Gastroesophageal sphincter (tissue), 4 donors: ENCODE data around the gene MKLN1. TPM values are rescaled to one million over a fixed set of nuclear protein-coding genes. Genes with fewer than 3 reads are reported as not detected.
A peak's percentile ranks its signal among the peaks of the same experiment; 100 is the strongest.

Experiments used
- ATAC-seq: fragments of 150-250 bp; one replicate; pipeline ENCODE4 v1.9.1; 2016; ENCODE audit warnings: mild to moderate bottlenecking, moderate library complexity
- H3K27ac ChIP-seq, 4 donors: fragments of 200-600 bp; sonication (generic) in 3 of 4; 1 replicate in 3 of 4; 2 replicates in 1 of 4; pipeline ENCODE4 v1.5.1; 2016 to 2019
- H3K27me3 ChIP-seq: fragments of 200-600 bp; sonication (generic); one replicate; pipeline ENCODE4 v1.5.1; 2019
- H3K36me3 ChIP-seq, 2 donors: fragments of 200-600 bp; sonication (generic); one replicate each; pipeline ENCODE4 v1.5.1; 2019; ENCODE audit warnings: control low read depth in 1 of 2
- H3K4me1 ChIP-seq, 3 donors: fragments of 200-600 bp; sonication (generic); 1 replicate in 2 of 3; 2 replicates in 1 of 3; pipeline ENCODE4 v1.5.1; 2016 to 2019; ENCODE audit warnings: control low read depth in 2 of 3
- H3K4me3 ChIP-seq, 2 donors: fragments of 200-600 bp; sonication (generic); one replicate each; pipeline ENCODE4 v1.5.1; 2019; ENCODE audit warnings: mild to moderate bottlenecking in 1 of 2, moderate library complexity in 1 of 2
- H3K9me3 ChIP-seq, 3 donors: fragments of 200-600 bp; sonication (generic); one replicate each; pipeline ENCODE4 v1.5.1; 2017 to 2019; ENCODE audit warnings: control low read depth in 2 of 3
- EP300 ChIP-seq: sonication (generic); formaldehyde crosslinking; IDR thresholded peaks from one replicate; pipeline ENCODE4 v1.6.1; 2017; ENCODE audit warnings: antibody characterized with exemption, mild to moderate bottlenecking
- POLR2A ChIP-seq, 2 donors: fragments of 450-650 bp; IDR thresholded peaks; one replicate each; pipeline ENCODE4 v1.6.1; 2017; ENCODE audit warnings: antibody characterized with exemption in 2 of 2, mild to moderate bottlenecking in 2 of 2, moderate library complexity in 1 of 2
- POLR2AphosphoS5 ChIP-seq: sonication (generic); formaldehyde crosslinking; IDR thresholded peaks from one replicate; pipeline ENCODE4 v1.6.1; 2017; ENCODE audit warnings: antibody characterized with exemption
- WGBS, 2 donors: methylation state at CpG; one replicate each; pipeline ENCODE4 v1.1.5; 2018; ENCODE audit warnings: low coverage in 1 of 2; 5-methylcytosine and 5-hydroxymethylcytosine counted together
- total RNA-seq, 4 donors: library from RNA; depleted of rRNA; stranded (reverse); fragments of >200 nt; gene quantifications; one replicate each; pipeline ENCODE4 v1.1.0, GENCODE V29; 2016
- TF ChIP-seq, protein P1 (sequence below), 4 experiments: fragments of 200-600 bp in 2 of 4; fragments of 450-650 bp in 2 of 4; sonication (generic) in 1 of 4; IDR thresholded peaks; one replicate each; pipeline ENCODE4 v1.5.1; 2017 to 2019; ENCODE audit warnings: antibody characterized with exemption in 4 of 4, mild to moderate bottlenecking in 2 of 4, moderate library complexity in 2 of 4

The MKLN1 gene
- total RNA-seq, 4 donors from 2014 or later, result 40.4 to 82.8 (median 58.6) TPM

DNA sequence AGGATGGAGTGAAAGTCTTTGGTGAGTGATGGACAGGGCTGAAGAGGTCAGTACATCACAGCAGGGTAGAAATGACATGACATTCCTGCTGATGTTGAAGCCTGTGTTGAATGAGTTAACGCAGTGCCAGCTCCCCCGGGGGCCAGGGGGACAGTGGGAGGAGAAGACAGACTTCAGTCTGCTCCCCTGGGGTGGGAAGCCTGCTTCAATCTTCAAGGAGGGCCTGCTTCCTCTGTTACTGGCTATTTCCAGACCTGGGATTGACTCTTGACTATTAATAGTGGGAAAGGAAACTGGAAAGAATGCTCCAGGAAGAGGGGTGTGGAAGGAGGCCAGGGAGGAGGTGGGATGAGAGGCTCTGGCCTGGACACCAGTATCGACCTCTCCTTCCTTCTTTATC lies 201.5 kb downstream of the MKLN1 start:
- peak overlapping the region in 1 of 4 donors; percentile 26 for H3K27ac ChIP-seq
- no peak for ATAC-seq
- TF ChIP-seq POLR2A (IDR thresholded peaks at IDR 0.05) (no peak), EP300 (no peak), POLR2AphosphoS5 (no peak)
- TF ChIP-seq, protein P1, sequence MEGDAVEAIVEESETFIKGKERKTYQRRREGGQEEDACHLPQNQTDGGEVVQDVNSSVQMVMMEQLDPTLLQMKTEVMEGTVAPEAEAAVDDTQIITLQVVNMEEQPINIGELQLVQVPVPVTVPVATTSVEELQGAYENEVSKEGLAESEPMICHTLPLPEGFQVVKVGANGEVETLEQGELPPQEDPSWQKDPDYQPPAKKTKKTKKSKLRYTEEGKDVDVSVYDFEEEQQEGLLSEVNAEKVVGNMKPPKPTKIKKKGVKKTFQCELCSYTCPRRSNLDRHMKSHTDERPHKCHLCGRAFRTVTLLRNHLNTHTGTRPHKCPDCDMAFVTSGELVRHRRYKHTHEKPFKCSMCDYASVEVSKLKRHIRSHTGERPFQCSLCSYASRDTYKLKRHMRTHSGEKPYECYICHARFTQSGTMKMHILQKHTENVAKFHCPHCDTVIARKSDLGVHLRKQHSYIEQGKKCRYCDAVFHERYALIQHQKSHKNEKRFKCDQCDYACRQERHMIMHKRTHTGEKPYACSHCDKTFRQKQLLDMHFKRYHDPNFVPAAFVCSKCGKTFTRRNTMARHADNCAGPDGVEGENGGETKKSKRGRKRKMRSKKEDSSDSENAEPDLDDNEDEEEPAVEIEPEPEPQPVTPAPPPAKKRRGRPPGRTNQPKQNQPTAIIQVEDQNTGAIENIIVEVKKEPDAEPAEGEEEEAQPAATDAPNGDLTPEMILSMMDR (IDR thresholded peaks at IDR 0.05), result no peak
- WGBS, 2 donors, result 20 to 80% methylated on average over 1 to 3 of the region's 3 CpGs
- no peak overlapping the region for H3K4me3 ChIP-seq
- no peaks in the 10 kb centered on the region for H3K9me3 ChIP-seq
- H3K27me3 ChIP-seq, result no peaks in the 10 kb centered on the region
- H3K36me3 ChIP-seq, result no peaks in the 10 kb centered on the region
- H3K4me1 ChIP-seq, result no peaks in the 10 kb centered on the region

DNA sequence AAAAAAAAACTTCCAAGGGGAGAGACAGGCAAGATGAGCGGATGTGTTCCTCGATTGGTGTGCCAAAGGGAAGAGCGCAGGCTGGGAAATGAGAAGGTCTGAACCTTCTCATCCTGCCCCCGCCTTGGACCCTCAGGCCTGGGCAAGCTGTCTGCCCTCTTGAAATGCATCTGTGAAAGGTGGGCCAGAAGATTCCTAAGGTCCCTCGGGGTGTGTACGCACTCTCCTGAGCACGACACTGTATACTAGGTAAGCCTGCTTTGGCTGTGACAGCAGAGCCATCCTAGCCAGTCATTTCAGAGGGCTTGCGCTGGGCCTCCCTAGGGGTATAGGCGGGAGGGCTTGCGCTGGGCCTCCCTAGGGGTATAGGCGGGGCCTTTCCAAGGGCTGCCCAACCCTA lies 201.9 kb downstream of the MKLN1 start:
- Histone ChIP-seq H3K27me3 (no peaks in the 10 kb centered on the region), H3K4me3 (no peak overlapping the region), H3K4me1 (no peaks in the 10 kb centered on the region), H3K36me3 (no peaks in the 10 kb centered on the region), H3K9me3 (no peaks in the 10 kb centered on the region), H3K27ac (peak overlapping the region in 1 of 4 donors; percentile 26)
- 74 to 93% methylated on average over 2 to 5 of the region's 11 CpGs for WGBS, 2 donors
- TF ChIP-seq POLR2A (IDR thresholded peaks at IDR 0.05) (no peak), POLR2AphosphoS5 (no peak)
- TF ChIP-seq, protein P1 (IDR thresholded peaks at IDR 0.05), result no peak
- ATAC-seq, result no peak

DNA sequence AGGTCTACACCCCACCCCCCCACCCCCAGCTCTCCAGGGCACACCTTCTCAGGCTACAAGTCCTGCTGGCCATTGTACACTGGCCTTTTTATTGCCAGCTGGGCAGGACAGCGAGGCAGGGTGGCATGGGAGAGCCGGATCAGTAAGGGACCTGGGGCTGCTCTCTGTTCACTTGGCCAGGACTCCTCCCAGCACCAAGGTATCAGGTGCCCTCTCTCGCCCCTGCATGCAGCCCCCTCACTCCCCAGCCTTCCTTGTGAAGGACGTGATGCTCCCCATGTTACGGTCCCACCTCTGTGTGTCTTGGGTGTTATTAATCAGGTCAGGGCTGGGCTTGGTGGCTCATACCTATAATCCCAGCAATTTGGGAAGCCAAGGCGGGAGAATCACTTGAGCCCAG lies 202.5 kb downstream of the MKLN1 start:
- H3K4me3 ChIP-seq, result no peak overlapping the region
- peak overlapping the region in 1 of 4 donors; percentile 26 for H3K27ac ChIP-seq
- no peaks in the 10 kb centered on the region for H3K4me1 ChIP-seq
- WGBS, 2 donors, result 90% methylated on average over 3 of the region's 6 CpGs; no CpG with 5 or more reads in 1 of the 2 donors
- no peaks in the 10 kb centered on the region for H3K36me3 ChIP-seq
- TF ChIP-seq POLR2A (IDR thresholded peaks at IDR 0.05), result no peak
- H3K27me3 ChIP-seq, result no peaks in the 10 kb centered on the region
- ATAC-seq, result no peak
- no peaks in the 10 kb centered on the region for H3K9me3 ChIP-seq

DNA sequence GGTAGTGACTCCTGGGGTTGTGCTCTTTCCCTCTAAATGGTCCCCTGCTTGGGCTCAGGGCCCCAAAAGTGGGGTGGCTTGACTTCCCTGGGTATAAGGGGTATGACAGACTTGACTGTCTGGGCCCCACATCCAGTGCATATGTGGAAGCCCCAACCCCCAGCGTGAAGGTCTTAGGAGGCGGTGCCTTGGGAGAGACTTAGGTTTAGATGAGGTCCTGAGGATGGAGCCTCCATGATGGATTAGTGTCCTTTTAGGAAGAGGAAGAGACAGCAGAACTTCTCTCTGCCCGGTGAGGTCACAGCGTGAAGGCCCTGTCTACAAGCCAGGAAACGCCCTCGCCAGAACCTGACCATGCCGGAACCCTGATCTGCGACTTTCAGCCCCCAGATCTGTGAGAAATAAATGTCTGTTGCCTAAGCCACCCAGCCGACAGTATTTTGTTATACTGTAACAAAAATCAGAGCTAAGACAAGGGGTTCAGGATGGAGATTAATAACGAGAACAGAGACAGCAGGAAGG lies 205.0 kb downstream of the MKLN1 start:
- Histone ChIP-seq H3K9me3 (no peaks in the 10 kb centered on the region), H3K27me3 (no peaks in the 10 kb centered on the region), H3K4me1 (no peaks in the 10 kb centered on the region), H3K27ac (peak overlapping the region in 3 of 4 donors; percentile 54 to 65 (median 60)), H3K4me3 (no peak overlapping the region), H3K36me3 (no peaks in the 10 kb centered on the region)
- TF ChIP-seq EP300 (no peak), POLR2AphosphoS5 (no peak), POLR2A (IDR thresholded peaks at IDR 0.05) (no peak)
- TF ChIP-seq, protein P1 (IDR thresholded peaks at IDR 0.05), result no peak
- ATAC-seq, result no peak
- 40% methylated on average over 1 of the region's 10 CpGs; no CpG with 5 or more reads in 1 of the 2 donors for WGBS, 2 donors

DNA sequence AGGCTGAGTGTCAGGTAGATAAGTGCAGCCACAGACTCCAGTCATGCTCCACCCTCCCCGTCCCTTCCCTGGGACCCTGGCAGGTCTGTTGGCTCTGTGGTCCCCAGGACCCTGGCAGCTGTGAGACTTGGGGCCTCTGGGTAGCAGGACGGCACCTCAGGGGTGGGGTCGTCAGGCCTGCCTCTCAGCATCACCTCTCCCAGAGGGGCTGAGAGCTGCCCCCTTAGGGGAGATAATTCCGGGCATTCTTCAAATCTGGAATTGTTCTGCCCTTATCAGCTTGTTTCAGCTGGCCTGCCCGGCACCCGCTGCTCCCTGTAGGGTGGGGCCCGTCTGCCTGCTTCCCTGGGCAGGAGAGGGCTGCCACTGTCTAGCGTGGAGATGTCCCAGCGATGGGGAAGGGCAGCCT lies 205.5 kb downstream of the MKLN1 start:
- Histone ChIP-seq H3K27me3 (no peaks in the 10 kb centered on the region), H3K4me1 (no peaks in the 10 kb centered on the region), H3K36me3 (no peaks in the 10 kb centered on the region), H3K27ac (peak overlapping the region in 3 of 4 donors; percentile 54 to 65 (median 60)), H3K4me3 (no peak overlapping the region), H3K9me3 (no peaks in the 10 kb centered on the region)
- ATAC-seq, result peak; percentile 31
- 84% methylated on average over 5 of the region's 9 CpGs; no CpG with 5 or more reads in 1 of the 2 donors for WGBS, 2 donors
- TF ChIP-seq POLR2A (IDR thresholded peaks at IDR 0.05), result no peak
- TF ChIP-seq, protein P1 (IDR thresholded peaks at IDR 0.05), result no peak
- TF ChIP-seq EP300, result no peak
- no peak for TF ChIP-seq POLR2AphosphoS5
